ENCODE measurements around the gene INKA1.

The INKA1 gene

GRCh38 chr3:49831341-49831740 is 28.3 kb downstream of the INKA1 start:
- Histone ChIP-seq H3K18ac (ENCODE audit: low read length) (no peak overlapping the region), H3K9ac (ENCODE audit: low read length) (no peak overlapping the region), H2BK120ac (ENCODE audit: low read depth, low read length) (no peak overlapping the region), H2BK5ac (ENCODE audit: low read length) (no peak overlapping the region), H3K79me1 (ENCODE audit: low read length) (no peaks in the 10 kb centered on the region), H3K4me2 (ENCODE audit: low read length) (no peak overlapping the region), H3K4me1 (ENCODE audit: control insufficient read depth, low read depth, low read length) (no peaks in the 10 kb centered on the region), H3K4me3 (ENCODE audit: low read length) (no peak overlapping the region), H3K36me3 (ENCODE audit: control insufficient read depth, insufficient read depth, low read length) (peaks cover 8% of the 10 kb centered on the region), H4K8ac (ENCODE audit: low read depth, low read length) (no peak overlapping the region), H3K27ac (ENCODE audit: low read depth, low read length) (no peak overlapping the region), H3K79me2 (ENCODE audit: control insufficient read depth, insufficient read depth, low read length) (no peaks in the 10 kb centered on the region), H2BK15ac (replicated peaks; ENCODE audit: low read depth) (no peak overlapping the region), H2AK5ac (ENCODE audit: low read length) (no peak overlapping the region), H3K56ac (ENCODE audit: low read length) (no peak overlapping the region), H3K23ac (ENCODE audit: low read length) (no peak overlapping the region), H3K4ac (ENCODE audit: low read depth, low read length) (no peak overlapping the region), H4K5ac (ENCODE audit: low read length) (no peak overlapping the region), H3K27me3 (ENCODE audit: insufficient read depth, low read length, poor library complexity) (no peaks in the 10 kb centered on the region)
- no CpG with 5 or more reads among the region's 3 CpGs for WGBS (ENCODE audit: extremely low coverage, insufficient coverage, low lambda C conversion rate)
- no peak for DNase-seq

DNA sequence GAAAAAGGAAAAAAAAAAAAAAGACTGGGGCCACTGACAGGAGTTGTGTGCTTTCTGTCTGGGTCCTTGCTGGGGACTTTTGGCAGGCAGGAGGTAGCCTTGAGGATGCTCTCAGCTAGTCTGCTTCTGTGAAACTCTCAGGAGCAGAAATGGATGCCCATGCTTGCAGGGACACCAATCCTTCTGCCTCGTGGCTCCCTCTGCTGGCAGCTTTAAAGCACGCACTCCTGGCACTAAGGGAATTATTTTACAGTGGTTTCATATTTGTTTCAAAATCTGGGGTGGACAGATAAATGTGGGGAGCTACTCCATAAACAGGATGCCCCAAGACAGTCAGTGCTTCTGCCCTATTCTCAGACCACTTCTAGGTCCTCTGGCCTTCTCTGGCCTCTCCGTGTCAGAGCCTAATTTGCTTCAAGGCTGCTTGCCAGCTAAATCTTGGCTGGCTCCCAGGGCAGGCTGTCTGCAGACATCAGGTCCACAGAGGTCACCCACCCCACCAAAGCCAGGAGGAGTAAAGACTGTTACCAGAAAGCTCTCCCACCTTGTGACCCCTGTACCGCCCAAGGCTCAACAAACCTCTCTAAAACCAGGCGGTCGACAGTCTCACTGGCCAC is 36.2 kb downstream of the INKA1 start:
- Histone ChIP-seq H3K18ac (ENCODE audit: low read length) (no peak overlapping the region), H2AK5ac (ENCODE audit: low read length) (no peak overlapping the region), H3K9ac (ENCODE audit: low read length) (no peak overlapping the region), H3K23ac (ENCODE audit: low read length) (no peak overlapping the region), H3K36me3 (ENCODE audit: control insufficient read depth, insufficient read depth, low read length) (peaks cover 5% of the 10 kb centered on the region), H3K4me3 (ENCODE audit: low read length) (no peak overlapping the region), H3K79me1 (ENCODE audit: low read length) (no peaks in the 10 kb centered on the region), H3K27me3 (ENCODE audit: insufficient read depth, low read length, poor library complexity) (no peaks in the 10 kb centered on the region), H2BK120ac (ENCODE audit: low read depth, low read length) (no peak overlapping the region), H4K5ac (ENCODE audit: low read length) (no peak overlapping the region), H3K4me2 (ENCODE audit: low read length) (no peak overlapping the region), H2BK15ac (replicated peaks; ENCODE audit: low read depth) (no peak overlapping the region), H3K4ac (ENCODE audit: low read depth, low read length) (no peak overlapping the region), H3K56ac (ENCODE audit: low read length) (no peak overlapping the region), H3K27ac (ENCODE audit: low read depth, low read length) (no peak overlapping the region), H3K79me2 (ENCODE audit: control insufficient read depth, insufficient read depth, low read length) (no peaks in the 10 kb centered on the region), H3K4me1 (ENCODE audit: control insufficient read depth, low read depth, low read length) (no peaks in the 10 kb centered on the region), H4K8ac (ENCODE audit: low read depth, low read length) (no peak overlapping the region), H2BK5ac (ENCODE audit: low read length) (no peak overlapping the region)
- DNase-seq, result peak; percentile 69
- WGBS (ENCODE audit: extremely low coverage, insufficient coverage, low lambda C conversion rate), result no CpG with 5 or more reads among the region's 6 CpGs

GRCh38 chr3:49840388-49840787 is 37.3 kb downstream of the INKA1 start:
- H3K4me2 ChIP-seq (ENCODE audit: low read length), result no peak overlapping the region
- H3K23ac ChIP-seq (ENCODE audit: low read length), result no peak overlapping the region
- no peak overlapping the region for H3K56ac ChIP-seq (ENCODE audit: low read length)
- H3K27ac ChIP-seq (ENCODE audit: low read depth, low read length), result no peak overlapping the region
- no peaks in the 10 kb centered on the region for H3K79me2 ChIP-seq (ENCODE audit: control insufficient read depth, insufficient read depth, low read length)
- H3K18ac ChIP-seq (ENCODE audit: low read length), result no peak overlapping the region
- no peaks in the 10 kb centered on the region for H3K27me3 ChIP-seq (ENCODE audit: insufficient read depth, low read length, poor library complexity)
- H3K4me3 ChIP-seq (ENCODE audit: low read length), result no peak overlapping the region
- DNase-seq, result no peak
- no peak overlapping the region for H2AK5ac ChIP-seq (ENCODE audit: low read length)
- no peaks in the 10 kb centered on the region for H3K79me1 ChIP-seq (ENCODE audit: low read length)
- H3K4ac ChIP-seq (ENCODE audit: low read depth, low read length), result no peak overlapping the region
- H3K36me3 ChIP-seq (ENCODE audit: control insufficient read depth, insufficient read depth, low read length), result peaks cover 4% of the 10 kb centered on the region
- no peak overlapping the region for H3K9ac ChIP-seq (ENCODE audit: low read length)
- no peak overlapping the region for H2BK15ac ChIP-seq (replicated peaks; ENCODE audit: low read depth)
- H3K4me1 ChIP-seq (ENCODE audit: control insufficient read depth, low read depth, low read length), result no peaks in the 10 kb centered on the region
- no peak overlapping the region for H2BK5ac ChIP-seq (ENCODE audit: low read length)
- no peak overlapping the region for H4K8ac ChIP-seq (ENCODE audit: low read depth, low read length)
- no peak overlapping the region for H4K5ac ChIP-seq (ENCODE audit: low read length)
- no peak overlapping the region for H2BK120ac ChIP-seq (ENCODE audit: low read depth, low read length)
- WGBS (ENCODE audit: extremely low coverage, insufficient coverage, low lambda C conversion rate), result no CpG with 5 or more reads among the region's 2 CpGs

DNA sequence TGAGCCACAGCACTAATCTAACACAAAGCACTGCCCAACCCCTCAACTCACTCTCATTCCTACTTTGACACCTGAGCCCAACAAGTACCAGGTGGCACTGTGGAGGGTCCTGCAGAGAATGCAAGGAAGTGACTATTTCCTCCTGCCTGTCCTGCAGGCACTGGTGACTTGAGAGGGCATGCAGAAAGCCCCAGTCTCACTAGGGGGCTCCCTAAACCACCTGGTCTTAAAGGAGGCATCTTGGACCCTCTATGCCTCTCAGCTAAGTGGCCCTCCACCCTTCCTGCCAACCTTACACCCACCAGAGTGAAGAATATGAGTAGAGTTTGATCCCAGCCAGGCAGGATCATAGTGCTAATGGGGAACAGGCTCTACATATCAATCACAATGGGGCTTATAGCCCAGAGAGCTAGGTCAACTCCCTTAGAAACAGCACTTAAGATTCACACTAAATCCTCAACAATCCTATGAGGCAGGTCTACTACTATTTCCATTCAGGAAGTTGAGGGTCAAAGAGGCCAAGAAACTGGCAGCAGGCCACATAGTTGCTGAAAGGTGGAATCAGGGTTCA is 38.1 kb downstream of the INKA1 start:
- no peaks in the 10 kb centered on the region for H3K79me1 ChIP-seq (ENCODE audit: low read length)

GRCh38 chr3:49841806-49842205 is 38.7 kb downstream of the INKA1 start:
- Histone ChIP-seq H3K9ac (ENCODE audit: low read length) (no peak overlapping the region), H3K23ac (ENCODE audit: low read length) (no peak overlapping the region), H3K56ac (ENCODE audit: low read length) (no peak overlapping the region), H3K4me1 (ENCODE audit: control insufficient read depth, low read depth, low read length) (no peaks in the 10 kb centered on the region), H2BK5ac (ENCODE audit: low read length) (no peak overlapping the region), H3K36me3 (ENCODE audit: control insufficient read depth, insufficient read depth, low read length) (peaks cover 8% of the 10 kb centered on the region), H3K4me2 (ENCODE audit: low read length) (no peak overlapping the region), H2BK120ac (ENCODE audit: low read depth, low read length) (no peak overlapping the region), H3K27me3 (ENCODE audit: insufficient read depth, low read length, poor library complexity) (no peaks in the 10 kb centered on the region), H3K79me2 (ENCODE audit: control insufficient read depth, insufficient read depth, low read length) (no peaks in the 10 kb centered on the region), H4K8ac (ENCODE audit: low read depth, low read length) (no peak overlapping the region), H3K27ac (ENCODE audit: low read depth, low read length) (no peak overlapping the region), H3K4ac (ENCODE audit: low read depth, low read length) (no peak overlapping the region), H4K5ac (ENCODE audit: low read length) (no peak overlapping the region), H2AK5ac (ENCODE audit: low read length) (no peak overlapping the region), H3K4me3 (ENCODE audit: low read length) (no peak overlapping the region), H2BK15ac (replicated peaks; ENCODE audit: low read depth) (no peak overlapping the region), H3K79me1 (ENCODE audit: low read length) (no peaks in the 10 kb centered on the region), H3K18ac (ENCODE audit: low read length) (no peak overlapping the region)
- DNase-seq, result no peak
- no CpG with 5 or more reads among the region's 7 CpGs for WGBS (ENCODE audit: extremely low coverage, insufficient coverage, low lambda C conversion rate)

More for the DNA sequence above, 38.1 kb downstream of the INKA1 start:
- Histone ChIP-seq H2BK5ac (ENCODE audit: low read length) (no peak overlapping the region), H3K4me3 (ENCODE audit: low read length) (no peak overlapping the region), H3K4me2 (ENCODE audit: low read length) (no peak overlapping the region), H4K5ac (ENCODE audit: low read length) (no peak overlapping the region), H3K23ac (ENCODE audit: low read length) (no peak overlapping the region), H3K36me3 (ENCODE audit: control insufficient read depth, insufficient read depth, low read length) (peaks cover 4% of the 10 kb centered on the region), H3K56ac (ENCODE audit: low read length) (no peak overlapping the region), H3K27me3 (ENCODE audit: insufficient read depth, low read length, poor library complexity) (no peaks in the 10 kb centered on the region), H3K4ac (ENCODE audit: low read depth, low read length) (no peak overlapping the region), H2BK120ac (ENCODE audit: low read depth, low read length) (no peak overlapping the region), H2AK5ac (ENCODE audit: low read length) (no peak overlapping the region), H3K9ac (ENCODE audit: low read length) (no peak overlapping the region), H3K27ac (ENCODE audit: low read depth, low read length) (no peak overlapping the region), H2BK15ac (replicated peaks; ENCODE audit: low read depth) (no peak overlapping the region), H3K18ac (ENCODE audit: low read length) (no peak overlapping the region), H3K4me1 (ENCODE audit: control insufficient read depth, low read depth, low read length) (no peaks in the 10 kb centered on the region), H4K8ac (ENCODE audit: low read depth, low read length) (no peak overlapping the region), H3K79me2 (ENCODE audit: control insufficient read depth, insufficient read depth, low read length) (no peaks in the 10 kb centered on the region)
- peak; percentile 69 for DNase-seq

Measured in mesendoderm (in vitro differentiated cells).